Erythroblast (primary cell): Measurements from ENCODE around the gene PDGFC.

ENCODE experiments used
- DNase-seq, 2 experiments: peaks; one replicate each; lab custom pipeline; 2025; lab: John Stamatoyannopoulos, UW
- GATA1 ChIP-seq: IDR thresholded peaks from 2 replicates; pipeline ENCODE4 v1.6.1; 2011; ENCODE audit warnings: low read depth, mild to moderate bottlenecking, control low read depth, low read length, moderate library complexity
- POLR2A ChIP-seq: IDR thresholded peaks from 2 replicates; pipeline ENCODE4 v1.6.1; 2011; ENCODE audit warnings: mild to moderate bottlenecking, low read length

PDGFC gene

GRCh38 chr4:156775813-156776212 lies 195.8 kb downstream of the PDGFC start:
- DNase-seq = no peak
- TF ChIP-seq POLR2A (no peak), GATA1 (no peak)

- TF ChIP-seq POLR2A = no peak
- DNase-seq = no peak
Measured at GRCh38 chr4:156774422-156774821, 197.2 kb downstream of the PDGFC start.

- TF ChIP-seq POLR2A = no peak
- TF ChIP-seq GATA1 = no peak
- DNase-seq = no peak
Measured at GRCh38 chr4:156773648-156774357, 197.8 kb downstream of the PDGFC start.

- TF ChIP-seq POLR2A (no peak), GATA1 (no peak)
- DNase-seq = no peak
Measured at GRCh38 chr4:156771171-156771837, 200.3 kb downstream of the PDGFC start.

DNA sequence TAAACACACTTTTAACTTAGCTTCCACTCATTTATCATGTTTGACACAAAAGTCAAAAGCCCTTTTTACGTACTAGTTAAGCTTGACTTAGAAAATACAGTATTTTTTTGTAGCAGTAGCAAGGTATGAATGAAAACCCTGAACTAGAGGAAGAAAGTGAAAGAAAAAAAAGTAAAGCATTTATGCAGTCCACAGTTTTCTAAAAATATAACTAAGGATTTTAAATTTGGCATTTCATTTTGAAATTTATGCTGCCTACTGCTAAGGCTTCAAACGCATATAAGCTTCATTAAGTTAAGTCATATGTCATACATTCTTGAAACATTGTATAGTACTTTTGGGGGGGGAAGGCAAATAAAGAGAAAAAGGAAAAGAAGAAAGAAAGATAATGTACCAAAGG lies 201.5 kb downstream of the PDGFC start:
- TF ChIP-seq POLR2A (no peak), GATA1 (no peak)
- no peak for DNase-seq

DNA sequence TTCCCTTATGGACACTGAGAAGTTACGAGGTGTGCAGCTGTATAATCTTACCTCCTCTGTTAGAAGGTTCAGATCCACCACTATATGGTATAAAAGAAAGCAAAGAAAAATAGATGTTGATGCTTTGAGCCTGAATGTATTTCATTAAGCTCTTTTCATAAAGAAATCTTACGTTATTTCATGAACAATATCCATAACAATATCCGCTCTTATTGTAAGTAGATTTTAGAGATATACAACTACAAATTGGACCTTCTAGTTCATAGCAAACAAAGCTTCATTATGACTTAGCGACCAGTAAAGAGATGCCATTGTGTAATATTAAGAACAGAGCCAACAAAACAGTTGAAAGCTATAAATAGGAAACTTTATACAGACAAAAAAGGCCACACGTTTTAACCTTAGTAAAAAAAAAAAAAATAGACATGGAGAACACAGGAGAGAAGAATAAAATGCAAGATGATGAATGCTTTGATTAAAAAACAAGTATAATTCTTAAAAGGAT lies 203.6 kb downstream of the PDGFC start:
- TF ChIP-seq GATA1 (no peak), POLR2A (no peak)
- DNase-seq = no peak

DNA sequence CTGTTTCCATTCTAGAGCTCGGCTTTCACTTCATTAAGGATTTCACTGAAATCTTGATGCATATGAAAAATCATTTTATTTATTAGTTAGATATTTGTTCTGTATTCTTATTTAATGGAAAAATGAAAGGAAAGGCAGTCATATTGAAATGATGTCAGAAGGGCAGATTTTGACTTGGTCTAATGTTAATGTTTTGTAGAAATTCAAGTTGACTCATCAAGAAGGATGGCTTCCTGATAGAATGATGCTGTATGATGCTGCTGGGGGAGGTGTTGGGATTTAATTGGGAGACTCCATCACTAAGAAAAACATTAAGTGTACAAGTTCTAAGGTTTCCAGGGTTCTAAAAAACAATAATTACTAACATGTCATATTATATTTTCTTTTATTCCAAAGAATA lies 204.8 kb downstream of the PDGFC start:
- TF ChIP-seq POLR2A (no peak), GATA1 (no peak)

GRCh38 chr4:156765277-156765676 lies 206.3 kb downstream of the PDGFC start:
- no peak for DNase-seq
- TF ChIP-seq POLR2A (no peak), GATA1 (no peak)

More for the DNA sequence above, 204.8 kb downstream of the PDGFC start:
- DNase-seq = no peak

- TF ChIP-seq POLR2A = no peak
- DNase-seq = no peak
Measured at GRCh38 chr4:156764846-156765245, 206.8 kb downstream of the PDGFC start.

- DNase-seq = no peak
- no peak for TF ChIP-seq GATA1
- TF ChIP-seq POLR2A = no peak
Measured at GRCh38 chr4:156764145-156764544, 207.5 kb downstream of the PDGFC start.

DNA sequence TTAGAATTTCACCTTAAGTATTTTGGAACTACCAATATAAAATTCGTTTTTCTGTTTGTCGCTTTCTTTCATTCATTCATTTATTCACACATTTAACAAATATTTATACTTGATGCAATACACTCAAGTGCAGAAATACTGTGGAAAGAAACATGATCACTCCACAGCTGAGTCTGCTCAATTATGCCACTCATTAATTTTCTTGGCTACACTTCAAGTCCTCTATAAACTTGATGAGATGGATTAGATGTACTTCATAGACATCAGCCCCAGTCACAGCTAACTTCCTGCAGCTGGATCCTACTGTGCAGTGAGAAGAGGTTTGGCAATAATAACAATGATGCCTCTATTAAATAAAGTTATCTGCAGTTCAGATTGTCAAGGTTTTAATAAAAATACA lies 208.1 kb downstream of the PDGFC start:
- DNase-seq = no peak
- TF ChIP-seq POLR2A (no peak), GATA1 (no peak)

- DNase-seq = no peak
- no peak for TF ChIP-seq POLR2A
- no peak for TF ChIP-seq GATA1
Measured at GRCh38 chr4:156762851-156763250, 208.7 kb downstream of the PDGFC start.

GRCh38 chr4:156756118-156756517 lies 215.5 kb downstream of the PDGFC start:
- DNase-seq = no peak
- TF ChIP-seq POLR2A (no peak), GATA1 (no peak)

DNA sequence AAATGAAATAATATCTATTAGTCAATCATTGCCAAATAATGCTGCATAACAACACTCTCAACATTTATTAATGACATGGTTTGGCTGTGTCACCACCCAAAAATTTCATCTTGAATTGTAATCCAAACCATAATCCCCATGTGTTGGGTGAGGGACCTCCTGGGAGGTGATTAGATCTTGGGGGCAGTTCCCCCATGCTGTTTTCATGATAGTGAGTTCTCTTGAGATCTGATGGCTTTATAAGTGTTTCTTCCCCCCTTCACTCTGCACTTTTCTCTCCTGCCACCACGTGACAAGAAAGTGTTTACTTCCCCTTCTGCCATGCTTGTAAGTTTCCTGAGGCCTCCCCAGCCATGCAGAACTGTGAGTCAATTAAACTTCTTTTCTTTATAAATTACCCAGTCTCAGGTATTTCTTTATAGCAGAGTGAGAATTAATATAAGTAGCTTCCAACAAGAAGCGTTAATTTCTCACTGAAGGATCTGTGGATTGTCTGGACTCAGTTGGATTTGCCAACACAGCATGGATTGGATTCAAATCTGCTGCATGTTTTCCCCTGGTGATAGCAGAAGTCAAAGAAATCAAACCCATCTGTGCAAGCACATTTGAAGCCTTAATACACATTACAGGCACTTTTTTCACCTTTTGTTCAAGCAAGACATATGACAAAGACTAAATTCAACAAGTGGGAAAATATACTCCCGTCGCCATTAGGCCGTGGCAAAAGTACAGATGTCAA lies 216.6 kb downstream of the PDGFC start:
- TF ChIP-seq GATA1 (no peak), POLR2A (no peak)
- no peak for DNase-seq

GRCh38 chr4:156751486-156751885 lies 220.1 kb downstream of the PDGFC start:
- DNase-seq = no peak
- TF ChIP-seq POLR2A (no peak), GATA1 (no peak)
